Measurements from ENCODE around the gene CYP2W1. TPM values are rescaled to one million over a fixed set of nuclear protein-coding genes. Genes with fewer than 3 reads are reported as not detected.
A peak's percentile ranks its signal among the peaks of the same experiment; 100 is the strongest.

CYP2W1 gene
- total RNA-seq, 1 donor from 2014 or later: 15.3 TPM

DNA sequence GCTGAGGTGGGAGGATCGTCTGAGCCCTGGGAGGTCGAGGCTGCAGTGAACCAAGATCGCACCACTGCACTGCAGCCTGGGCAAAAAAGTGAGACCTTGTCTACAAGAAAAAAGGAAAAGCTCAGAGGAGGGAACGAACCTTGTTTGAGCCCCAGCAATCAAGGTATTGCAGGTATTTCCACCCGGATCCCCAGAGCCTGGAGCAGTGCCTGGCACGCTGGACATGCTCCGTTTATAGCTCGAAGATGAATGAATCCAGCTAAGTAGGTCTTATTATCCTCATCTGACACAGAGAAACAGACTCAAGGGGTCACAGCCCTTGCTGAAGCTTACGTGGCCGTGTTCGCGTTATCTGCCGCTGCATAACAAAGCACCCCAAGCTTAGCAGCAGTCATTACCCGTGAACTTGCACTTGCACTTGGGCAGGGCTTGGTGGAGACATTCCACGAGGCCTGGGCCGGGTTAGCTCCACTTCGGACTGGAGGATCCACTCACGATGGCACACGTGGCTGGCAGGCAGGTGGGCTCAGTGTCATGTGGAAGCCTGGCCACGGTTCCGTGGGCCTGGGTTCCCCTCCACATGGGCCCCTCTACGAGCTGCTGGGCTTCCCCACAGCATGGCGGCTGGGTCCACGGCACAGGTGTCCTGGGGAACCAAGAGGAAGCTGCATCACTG, 4.4 kb upstream of the CYP2W1 start:
- no peak for TF ChIP-seq CTCF (conservative IDR thresholded peaks at IDR 0.05)
- no peaks in the 10 kb centered on the region for H3K36me3 Mint-ChIP-seq
- peaks cover 15% of the 10 kb centered on the region for H3K4me1 Mint-ChIP-seq (ENCODE audit: unreplicated experiment)
- H3K27ac Mint-ChIP-seq: peak overlapping the region; percentile 84
- DNase-seq (ENCODE audit: extremely low spot score, unreplicated experiment): no peak
- H3K9me3 Mint-ChIP-seq: no peaks in the 10 kb centered on the region
- H3K27me3 Mint-ChIP-seq: no peaks in the 10 kb centered on the region
- H3K4me3 Mint-ChIP-seq: no peak overlapping the region

- no peak for TF ChIP-seq CTCF (conservative IDR thresholded peaks at IDR 0.05)
- Mint-ChIP-seq H3K4me3 (no peak overlapping the region), H3K27ac (no peak overlapping the region), H3K4me1 (ENCODE audit: unreplicated experiment) (peaks cover 14% of the 10 kb centered on the region), H3K9me3 (no peaks in the 10 kb centered on the region), H3K27me3 (no peaks in the 10 kb centered on the region), H3K36me3 (no peaks in the 10 kb centered on the region)
- DNase-seq (ENCODE audit: extremely low spot score, unreplicated experiment): no peak
These were observed 3.8 kb upstream of the CYP2W1 start for GRCh38 chr7:979151-979550.

GRCh38 chr7:979886-980571, 3.0 kb upstream of the CYP2W1 start:
- H3K9me3 Mint-ChIP-seq: no peaks in the 10 kb centered on the region
- no peak overlapping the region for H3K4me3 Mint-ChIP-seq
- H3K27ac Mint-ChIP-seq: no peak overlapping the region
- no peak for TF ChIP-seq CTCF (conservative IDR thresholded peaks at IDR 0.05)
- H3K27me3 Mint-ChIP-seq: no peaks in the 10 kb centered on the region
- no peaks in the 10 kb centered on the region for H3K36me3 Mint-ChIP-seq
- peaks cover 11% of the 10 kb centered on the region for H3K4me1 Mint-ChIP-seq (ENCODE audit: unreplicated experiment)
- DNase-seq (ENCODE audit: extremely low spot score, unreplicated experiment): no peak

DNA sequence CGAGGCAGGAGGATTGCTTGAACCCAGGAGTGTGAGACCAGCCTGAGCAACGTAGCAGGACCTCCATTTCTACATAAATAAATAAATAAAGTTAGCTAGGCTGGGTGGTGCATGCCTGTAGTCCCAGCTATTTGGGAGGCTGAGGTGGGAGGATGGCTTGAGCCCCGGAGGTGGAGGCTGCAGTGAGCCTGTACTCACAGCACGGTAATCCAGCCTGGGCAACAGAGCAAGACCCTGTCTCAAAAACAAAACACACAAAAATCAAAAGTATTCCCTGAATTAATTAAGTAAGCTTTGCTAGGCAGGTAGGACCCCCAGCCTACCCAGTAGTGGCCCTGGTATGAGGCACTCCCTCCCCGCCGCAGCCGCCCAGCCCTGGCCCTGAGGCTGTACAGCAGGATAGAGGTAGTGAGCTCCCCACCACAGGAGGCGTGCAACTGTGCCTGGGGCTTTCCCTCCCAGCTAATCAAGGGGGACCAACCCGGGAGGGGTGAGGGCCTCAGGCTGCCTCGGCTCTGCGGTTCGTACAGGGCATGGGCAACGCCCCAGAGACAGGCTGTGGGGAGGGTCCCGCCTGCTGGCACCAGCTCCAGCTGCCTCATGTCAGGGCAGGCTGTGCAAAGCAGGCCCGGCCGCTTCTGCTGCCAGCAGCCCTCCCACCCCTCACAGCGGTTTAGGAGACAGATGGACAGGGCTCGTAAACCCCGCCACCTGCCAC, 1.0 kb upstream of the CYP2W1 start:
- H3K4me3 Mint-ChIP-seq: no peak overlapping the region
- no peak for DNase-seq (ENCODE audit: extremely low spot score, unreplicated experiment)
- peaks cover 16% of the 10 kb centered on the region for H3K4me1 Mint-ChIP-seq (ENCODE audit: unreplicated experiment)
- peak overlapping the region; percentile 18 for H3K27ac Mint-ChIP-seq
- H3K27me3 Mint-ChIP-seq: no peaks in the 10 kb centered on the region
- no peaks in the 10 kb centered on the region for H3K9me3 Mint-ChIP-seq
- TF ChIP-seq CTCF (conservative IDR thresholded peaks at IDR 0.05): no peak
- no peaks in the 10 kb centered on the region for H3K36me3 Mint-ChIP-seq

DNA sequence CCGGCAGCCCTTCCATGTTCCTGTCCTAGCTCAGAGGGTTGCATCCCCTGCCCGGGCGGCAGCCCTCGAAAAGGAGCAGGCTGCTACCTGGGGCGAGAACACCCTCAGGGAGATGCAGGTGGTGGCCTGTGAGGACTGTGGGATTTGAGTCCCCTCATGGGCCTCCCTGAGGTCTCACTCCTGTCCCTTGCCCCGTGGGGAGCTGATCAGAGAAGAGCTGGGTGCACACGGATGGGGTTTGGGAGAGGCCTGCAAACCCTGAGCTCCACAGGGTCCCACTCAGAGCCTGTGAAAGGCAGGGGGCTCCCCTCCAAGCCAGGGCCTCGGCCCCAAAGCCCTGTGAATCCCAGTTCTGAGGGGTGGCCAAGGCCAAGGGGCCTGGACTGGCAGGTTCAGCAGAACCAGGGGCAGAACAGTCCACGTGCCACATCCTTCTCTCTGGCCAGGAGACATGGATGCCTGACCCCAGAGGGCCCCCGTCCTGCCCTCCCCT, 424 bp upstream of the CYP2W1 start:
- peaks cover 11% of the 10 kb centered on the region for H3K4me1 Mint-ChIP-seq (ENCODE audit: unreplicated experiment)
- H3K27me3 Mint-ChIP-seq: no peaks in the 10 kb centered on the region
- H3K27ac Mint-ChIP-seq: peak overlapping the region; percentile 18
- TF ChIP-seq CTCF (conservative IDR thresholded peaks at IDR 0.05): no peak
- DNase-seq (ENCODE audit: extremely low spot score, unreplicated experiment): no peak
- H3K9me3 Mint-ChIP-seq: no peaks in the 10 kb centered on the region
- H3K4me3 Mint-ChIP-seq: no peak overlapping the region
- no peaks in the 10 kb centered on the region for H3K36me3 Mint-ChIP-seq
